KBM-7 (cell line): ENCODE measurements around the gene JMJD6.
"Not testable (repeated sequence)": the region's sequence is repeated elsewhere in the genome, so short reads cannot be mapped to it uniquely, and the experiment has no call there.

Experiments used
- DNase-seq: peaks from one replicate; pipeline ENCODE4 v3.0.0-alpha.2; 2015
- in situ Hi-C: fragments of 300-500 bp; cut with MboI; formaldehyde crosslinking; loops from 2 replicates; pipeline ENCODE4 v1.14.3; 2020; ENCODE audit warnings: low sequenced_read_pairs, low pct_unique_long_range_greater_than_20kb, mixed read lengths

Gene JMJD6

DNA sequence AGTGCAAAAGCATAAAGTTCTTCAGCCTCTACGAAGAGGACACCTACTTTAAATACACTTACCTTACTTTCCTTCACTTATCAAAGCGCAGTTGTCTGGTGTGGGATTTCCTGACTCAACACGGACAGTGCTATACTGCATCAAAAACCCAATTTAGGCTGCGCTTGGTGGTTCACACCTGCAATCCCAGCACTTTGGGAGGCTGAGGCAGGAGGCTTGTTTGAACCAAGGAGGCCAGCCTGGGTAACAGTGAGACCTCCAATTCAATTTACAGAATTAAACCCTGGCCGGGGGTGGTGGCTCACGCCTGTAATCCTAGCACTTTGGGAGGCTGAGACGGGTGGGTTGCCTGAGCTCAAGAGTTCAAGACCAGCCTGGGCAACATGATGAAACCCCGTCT, 4.1 kb downstream of the JMJD6 start:
- in situ Hi-C loops = no loop called here
- DNase-seq = no peak

DNA sequence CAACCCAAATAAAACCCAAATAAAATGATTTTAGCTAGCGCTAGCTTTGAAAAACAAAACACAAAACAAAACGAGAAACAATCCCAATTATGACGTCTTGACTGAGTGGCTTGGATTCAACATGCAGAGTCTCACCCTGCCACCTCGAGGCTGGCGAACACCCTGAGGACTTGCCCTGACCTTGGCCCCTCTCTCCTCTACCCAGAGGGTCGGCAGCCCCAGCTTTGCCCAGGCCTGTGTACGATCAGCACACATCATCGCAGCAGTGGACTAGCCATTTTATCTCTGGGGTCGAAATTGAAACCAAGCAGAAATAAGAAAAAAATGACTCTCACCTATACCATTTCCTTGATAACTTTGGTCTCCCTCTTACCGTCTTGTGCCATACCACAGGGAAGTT, 4.9 kb downstream of the JMJD6 start:
- DNase-seq = no peak
- in situ Hi-C loops = no loop called here

DNA sequence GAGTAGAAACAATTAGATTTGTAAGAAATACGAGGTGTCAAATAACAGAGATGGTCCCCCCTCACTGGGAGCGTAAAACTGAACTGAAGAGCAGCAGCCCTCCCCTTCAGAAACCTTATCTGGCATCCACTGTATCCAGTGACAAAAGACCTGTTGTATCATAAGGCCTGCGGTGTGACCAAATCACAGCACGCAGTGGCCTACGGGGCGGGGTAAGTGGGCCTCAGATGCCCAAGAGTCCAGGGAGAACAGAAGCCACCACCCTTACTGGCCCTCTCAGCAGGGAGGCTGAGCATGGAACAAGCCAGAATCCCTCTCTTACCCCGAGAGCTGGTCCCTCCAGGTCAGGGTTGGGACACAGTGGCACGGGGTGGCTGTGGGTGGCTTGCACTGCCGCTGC, 5.5 kb downstream of the JMJD6 start:
- no peak for DNase-seq
- in situ Hi-C loops = no loop called here

DNA sequence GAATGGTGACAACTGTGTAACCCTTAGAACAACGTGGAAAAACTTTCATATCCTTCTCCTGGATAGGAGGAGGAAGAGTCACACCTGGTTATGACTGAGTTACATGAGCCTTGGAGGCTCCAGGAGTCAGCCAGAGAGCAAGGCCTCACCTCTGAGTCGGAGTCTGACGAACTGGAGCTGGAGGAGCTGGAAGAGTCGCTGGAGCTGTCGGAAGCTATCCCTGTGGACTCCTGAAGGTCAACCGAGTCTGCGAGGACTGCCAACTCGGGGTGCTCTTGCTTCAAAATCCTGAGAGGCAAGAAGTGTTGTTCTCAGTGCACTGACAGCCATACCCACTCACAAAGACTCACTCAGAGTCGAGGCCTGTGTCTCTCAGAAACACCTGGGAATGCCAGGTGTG, 6.2 kb downstream of the JMJD6 start:
- in situ Hi-C loops = no loop called here
- DNase-seq = no peak

DNA sequence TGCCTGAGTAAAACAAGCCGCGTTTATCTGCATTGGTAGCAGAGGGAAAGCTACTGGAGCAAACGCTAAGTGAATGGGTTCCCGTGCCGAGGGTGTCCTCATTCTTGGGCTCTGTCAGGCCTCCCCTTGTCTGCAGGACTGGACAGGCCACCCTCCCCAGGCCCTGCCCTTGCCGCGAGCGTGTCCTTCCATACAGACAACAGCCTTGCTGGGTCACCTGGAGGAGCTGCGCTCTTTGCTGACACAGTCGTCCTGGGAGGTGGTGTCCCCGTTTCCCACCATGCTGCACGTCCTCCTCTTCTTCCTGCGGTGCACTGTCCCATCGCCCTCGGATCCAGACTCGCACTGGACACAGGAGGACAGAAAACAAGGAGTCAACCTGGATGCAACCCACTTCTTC, 7.9 kb downstream of the JMJD6 start:
- DNase-seq = no peak
- in situ Hi-C loops = no loop called here

DNA sequence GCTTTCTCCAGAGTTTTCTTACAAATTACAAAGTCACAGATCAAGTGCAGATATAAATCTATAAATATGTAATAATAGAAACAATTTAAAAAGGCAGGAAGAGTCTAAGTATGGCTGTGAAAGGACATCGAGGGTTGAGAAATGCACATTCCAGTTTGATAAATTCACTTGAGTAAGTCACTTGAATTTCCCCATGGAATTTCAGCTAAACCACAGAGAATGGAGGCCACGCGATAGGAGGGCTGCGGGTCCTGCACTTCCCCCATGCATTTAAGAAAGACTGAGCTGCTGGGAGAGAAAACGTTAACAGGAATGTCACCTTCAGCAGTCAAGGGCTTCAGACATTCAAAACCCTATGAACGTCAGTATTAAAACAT, 9.6 kb downstream of the JMJD6 start:
- no peak for DNase-seq
- in situ Hi-C loops = no loop called here

DNA sequence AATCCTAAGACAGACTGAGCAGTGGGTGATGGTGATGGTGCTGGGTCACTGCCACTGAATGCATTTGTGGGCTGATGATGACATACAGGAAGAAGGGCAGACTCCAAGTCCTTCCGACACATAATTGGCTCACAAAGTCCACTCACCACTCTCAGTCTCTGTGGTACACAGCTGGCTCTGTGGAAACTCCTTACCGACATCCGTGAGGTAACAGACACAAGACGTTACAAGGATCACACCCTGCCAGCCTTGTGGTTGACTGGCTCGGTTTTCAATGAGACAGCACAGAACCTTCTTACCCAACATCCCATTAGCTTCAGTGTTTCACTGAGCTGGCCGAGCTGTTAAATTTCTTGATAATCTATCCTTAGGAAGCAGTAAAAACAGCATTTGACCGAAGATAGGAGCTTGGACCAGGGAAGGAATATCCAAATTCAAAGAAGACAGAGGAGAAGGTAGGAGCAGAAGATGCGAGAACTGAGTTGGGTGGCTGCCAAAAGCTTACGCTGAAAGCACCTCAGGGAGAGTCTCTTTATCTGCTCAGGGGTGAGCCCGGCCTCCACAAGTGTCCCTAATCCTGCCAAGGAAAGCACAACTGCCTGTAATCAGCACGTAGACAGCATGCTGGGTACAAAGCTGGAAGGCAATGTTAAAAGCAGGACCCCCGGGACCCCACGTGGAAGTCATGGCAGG, 10.1 kb downstream of the JMJD6 start:
- in situ Hi-C loops = no loop called here
- peak; percentile 65 for DNase-seq

DNA sequence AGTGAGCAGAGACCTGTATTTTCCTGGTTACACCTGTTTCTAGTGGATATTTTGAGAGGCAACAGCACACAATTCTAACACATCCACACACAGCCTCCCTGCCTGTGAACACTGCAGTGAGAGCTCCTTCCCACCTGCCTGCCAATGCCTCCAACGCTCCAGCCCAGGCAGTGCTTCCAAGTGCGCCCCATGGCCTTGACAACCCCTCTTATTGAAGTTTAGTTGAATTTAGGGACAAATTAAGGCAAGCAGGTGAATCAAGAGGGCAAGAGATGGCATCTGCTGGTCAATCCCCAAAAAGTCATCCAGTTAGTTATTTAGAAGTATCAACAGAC, 10.9 kb downstream of the JMJD6 start:
- DNase-seq = no peak
- in situ Hi-C loops = no loop called here

DNA sequence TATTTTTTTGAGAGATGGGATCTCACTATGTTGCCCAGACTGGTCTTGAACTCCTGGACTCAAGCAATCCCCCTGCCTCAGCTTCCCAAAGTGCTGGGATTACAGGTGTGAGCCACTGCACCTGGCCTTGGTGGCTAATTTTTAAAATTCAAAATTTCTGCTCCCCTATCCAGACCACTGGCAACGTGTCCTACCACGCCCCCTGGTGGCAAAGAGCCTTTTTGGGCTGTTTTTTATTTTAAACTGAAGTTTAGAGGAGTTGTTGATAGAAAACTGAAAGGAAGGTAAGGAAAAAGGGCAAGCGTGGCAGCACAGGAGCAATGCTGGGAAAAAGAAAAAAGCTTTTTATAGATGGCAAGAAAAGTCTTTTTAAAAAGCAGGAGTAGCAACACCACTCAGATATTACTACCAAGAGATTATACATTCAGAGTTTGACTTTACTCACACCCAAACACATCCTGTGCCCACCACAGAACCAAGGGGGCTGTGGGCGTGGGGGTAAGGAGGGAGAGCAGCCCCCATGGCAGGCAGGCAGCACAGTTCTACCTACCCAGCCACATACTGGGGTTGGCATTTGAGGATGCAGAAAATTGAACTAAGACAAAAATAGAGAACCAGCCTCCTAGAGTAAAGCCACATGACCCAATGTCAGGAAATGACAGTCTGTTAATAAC, 11.4 kb downstream of the JMJD6 start:
- in situ Hi-C loops = no loop called here
- peak; percentile 67 for DNase-seq

DNA sequence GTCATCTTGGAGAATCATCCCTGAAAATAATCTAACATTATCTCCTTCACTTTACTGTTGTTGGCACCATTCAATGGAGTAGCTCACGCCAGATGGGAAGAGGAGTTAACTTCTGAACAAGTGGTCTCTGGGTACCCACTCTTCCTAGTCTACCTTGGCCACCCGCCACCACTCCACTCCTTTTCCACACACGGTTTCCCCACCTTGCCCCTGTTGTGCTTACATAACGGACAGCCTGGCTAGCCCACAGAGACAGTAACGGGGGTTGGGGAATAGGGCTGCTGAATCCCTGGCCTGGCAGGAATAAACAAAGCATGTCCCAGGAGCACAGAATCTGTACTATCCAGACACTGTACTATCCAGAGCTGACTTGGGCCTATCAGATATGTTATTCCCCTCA, 12.1 kb downstream of the JMJD6 start:
- DNase-seq = no peak
- in situ Hi-C loops = no loop called here

DNA sequence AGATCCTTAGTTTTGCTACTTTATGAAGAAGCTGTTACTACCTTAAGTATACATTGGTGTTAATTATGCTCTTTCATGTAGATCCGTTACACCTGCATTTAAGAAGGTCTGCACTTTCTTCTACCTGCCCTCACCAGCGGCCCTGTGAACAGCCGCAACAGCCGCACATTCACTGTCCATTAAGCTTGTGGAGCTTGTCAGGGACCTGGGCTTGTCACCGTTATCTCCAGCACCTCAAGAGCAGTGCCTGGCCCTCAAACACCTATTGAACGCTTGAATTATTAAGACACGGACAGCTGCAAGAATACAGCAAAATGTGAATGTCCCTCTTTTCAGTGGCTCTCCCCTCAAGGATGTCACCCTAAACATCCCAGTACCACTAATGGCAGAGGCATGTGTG, 12.6 kb downstream of the JMJD6 start:
- DNase-seq = no peak
- in situ Hi-C loops = no loop called here

DNA sequence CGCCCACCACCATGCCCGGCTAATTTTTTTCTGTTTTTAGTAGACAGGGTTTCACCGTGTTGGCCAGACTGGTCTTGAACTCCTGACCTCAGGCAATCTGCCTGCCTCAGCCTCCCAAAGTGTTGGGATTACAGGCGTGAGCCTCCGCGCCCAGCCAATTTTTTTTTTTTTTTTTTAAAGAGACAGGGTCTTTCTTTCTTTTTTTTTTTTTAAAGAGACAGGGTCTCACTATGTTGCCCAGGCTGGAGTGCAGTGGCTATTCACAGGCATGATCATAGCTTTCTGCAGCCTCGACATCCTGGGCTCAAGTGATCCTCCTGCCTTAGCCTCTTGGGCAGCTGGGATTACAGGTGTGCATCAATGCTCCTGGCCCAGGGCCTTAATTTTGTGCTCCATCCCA, 14.1 kb downstream of the JMJD6 start:
- DNase-seq, in situ Hi-C loops: not testable (repeated sequence)

DNA sequence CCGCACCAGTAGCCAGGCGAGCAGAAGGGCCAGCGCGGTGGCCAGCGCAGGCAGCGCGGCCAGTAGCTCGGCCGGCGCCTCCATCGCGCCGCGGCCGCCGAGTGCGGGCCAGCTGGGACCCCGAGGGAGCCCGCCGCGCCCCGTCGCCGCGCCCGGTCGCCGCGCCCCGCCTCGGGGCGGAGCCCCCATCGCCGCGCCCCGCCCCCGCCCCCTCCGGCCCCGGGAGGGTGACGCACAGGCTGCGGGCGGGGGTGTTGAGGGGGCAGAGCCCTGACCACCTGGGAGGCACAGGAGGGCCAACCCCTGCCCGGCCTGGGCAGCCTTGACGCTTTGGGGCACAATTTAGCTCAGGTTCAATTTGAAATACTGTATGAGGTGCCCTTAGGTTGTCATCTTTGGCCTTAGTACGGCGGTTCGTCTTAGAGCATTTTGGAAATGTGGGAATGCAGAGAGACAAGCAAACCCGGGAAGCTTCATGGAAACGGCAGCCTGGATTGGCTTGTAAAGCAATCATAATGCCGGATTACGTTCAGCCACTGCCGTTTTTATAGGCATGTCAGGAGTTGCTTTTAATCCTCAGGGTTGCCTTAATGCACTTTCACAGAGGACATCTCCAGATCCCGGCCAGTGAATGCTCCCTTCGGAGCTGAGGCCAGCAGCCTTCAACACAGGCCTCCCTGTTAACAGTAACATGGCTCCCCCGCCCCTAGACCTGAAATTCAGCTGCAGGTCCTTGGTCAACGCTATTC, 15.4 kb downstream of the JMJD6 start, which contains the start of gene MXRA7:
MXRA7 (minus strand) TSS at position 103 of the 749 bp plus-strand sequence; CDS start at position 84, 19 bp downstream.
- in situ Hi-C loops = no loop called here
- DNase-seq = no peak

DNA sequence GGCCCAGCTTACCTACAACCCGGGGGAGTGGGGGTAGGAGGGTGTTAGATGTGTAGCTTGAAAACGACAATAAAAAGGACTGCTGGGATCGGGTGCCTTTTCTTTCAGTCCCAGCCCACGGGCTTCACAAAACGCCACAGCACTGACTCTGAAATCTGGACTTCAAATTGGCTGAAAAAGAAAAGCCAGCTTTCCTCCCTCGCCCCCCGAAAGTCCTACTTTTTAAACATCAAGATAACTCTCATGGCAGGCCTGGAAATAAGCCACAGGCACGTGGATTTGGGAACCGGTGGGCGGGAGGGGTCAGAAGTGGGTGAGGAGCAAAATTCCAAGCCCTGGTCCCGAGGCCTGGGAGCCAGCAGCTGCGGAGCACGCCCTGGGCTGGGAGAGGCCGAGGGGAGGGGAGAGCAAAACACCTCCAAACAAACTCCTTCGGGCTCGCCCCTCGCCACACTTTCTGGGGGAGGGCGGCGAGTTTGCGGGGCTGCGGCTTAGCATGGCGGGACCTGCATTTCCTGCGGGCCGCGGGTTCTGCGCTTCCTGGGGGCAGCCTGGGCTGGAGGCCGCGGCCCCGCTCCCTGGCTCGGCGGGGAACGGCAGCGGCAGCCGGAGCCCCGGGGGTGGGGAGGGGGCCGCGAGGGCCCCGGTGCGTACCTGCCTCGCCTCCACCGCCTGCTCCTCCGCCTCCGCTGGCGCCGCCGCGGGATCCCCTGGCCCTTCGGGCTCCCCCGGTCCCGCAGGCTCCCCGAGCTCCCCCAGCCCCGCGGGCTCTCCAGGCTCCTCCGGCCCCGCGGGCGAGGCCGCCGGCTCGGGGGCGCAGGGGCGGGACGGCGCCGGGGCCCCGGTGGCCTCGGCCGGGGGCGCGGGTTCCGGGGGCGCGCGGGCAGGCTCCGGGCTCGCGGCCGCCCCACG, 16.2 kb downstream of the JMJD6 start:
- in situ Hi-C loops, DNase-seq: not testable (repeated sequence)

DNA sequence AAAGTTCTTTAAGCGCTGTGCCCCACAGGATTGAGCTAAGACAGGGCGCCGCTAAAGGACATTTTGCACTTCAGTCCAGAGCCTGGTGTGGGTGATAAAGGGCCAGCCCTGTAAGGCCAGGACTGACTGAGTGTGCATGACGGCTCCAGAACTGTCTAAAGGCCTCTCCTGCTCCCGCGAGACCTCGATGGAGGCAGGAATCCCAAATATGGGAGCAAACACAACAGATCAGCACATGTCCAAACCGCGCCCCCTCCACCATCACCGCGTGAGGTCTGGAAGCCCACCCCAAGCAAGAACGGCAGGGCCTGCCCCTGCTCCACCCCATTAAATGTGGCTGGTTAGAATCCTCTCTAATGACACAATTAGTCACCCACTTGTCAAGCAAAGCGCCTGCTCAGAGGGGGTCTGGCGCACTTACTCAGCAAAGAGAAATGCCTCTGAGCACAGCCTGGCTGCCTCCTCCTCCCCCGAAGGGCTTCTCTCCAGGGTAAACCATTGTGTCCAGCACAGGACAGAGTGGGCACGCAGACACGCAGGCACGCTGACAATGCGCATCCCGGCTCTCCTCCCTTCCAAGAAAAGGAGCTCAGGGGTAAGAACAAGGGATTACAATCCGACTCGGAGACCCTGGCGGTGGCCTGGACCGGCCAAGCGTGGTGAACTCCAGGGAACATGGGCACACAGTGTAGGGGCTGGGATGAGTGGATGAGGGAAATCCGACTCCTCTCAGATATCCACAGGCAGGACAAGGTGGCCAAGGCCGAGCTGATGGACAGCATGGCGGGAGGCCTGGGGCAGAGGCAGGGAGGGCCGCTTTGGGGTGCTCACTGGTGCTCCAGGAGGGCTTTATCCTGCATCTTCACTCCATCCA, 17.1 kb downstream of the JMJD6 start:
- in situ Hi-C loops = no loop called here
- no peak for DNase-seq

DNA sequence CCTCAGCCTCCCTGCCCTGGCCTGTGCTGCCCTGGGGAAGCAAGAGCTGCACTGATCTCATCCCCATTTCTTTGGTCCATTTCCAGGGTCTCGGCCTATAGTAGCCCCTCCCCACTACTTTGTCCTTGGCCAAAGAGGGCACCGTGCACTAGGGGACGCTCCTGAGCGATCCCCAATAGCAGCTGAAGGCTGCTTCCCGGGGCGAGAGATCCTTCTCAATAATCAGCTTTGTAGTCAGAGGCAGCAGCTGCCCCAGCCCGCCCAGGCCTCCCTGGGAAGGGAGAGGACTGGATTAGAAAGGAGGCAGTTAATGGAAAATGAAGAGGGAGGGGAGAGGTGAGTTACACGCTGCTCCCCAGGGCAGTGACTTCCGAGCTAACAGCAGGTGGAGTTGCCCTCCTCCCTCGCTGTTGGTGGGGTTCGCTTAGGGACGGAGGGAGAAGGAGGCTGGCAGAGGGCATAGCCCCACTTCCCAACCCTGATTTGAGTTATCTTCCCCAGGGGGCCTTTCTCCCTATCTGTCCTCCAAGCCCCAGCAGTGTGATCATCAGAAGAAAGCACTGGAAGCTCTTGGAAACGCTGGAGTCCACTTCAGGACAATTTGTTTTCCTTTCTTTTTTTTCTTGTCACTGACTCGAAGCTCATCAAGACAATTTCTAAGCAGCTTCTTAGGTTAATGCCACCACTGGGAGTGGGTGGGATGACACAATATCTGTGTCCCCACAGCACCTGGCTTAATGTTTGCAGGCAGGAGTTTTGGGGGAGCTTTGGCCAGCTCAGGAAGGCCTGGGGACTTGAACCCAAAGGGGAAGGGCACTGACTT, 18.2 kb downstream of the JMJD6 start:
- no peak for DNase-seq
- in situ Hi-C loops = no loop called here

DNA sequence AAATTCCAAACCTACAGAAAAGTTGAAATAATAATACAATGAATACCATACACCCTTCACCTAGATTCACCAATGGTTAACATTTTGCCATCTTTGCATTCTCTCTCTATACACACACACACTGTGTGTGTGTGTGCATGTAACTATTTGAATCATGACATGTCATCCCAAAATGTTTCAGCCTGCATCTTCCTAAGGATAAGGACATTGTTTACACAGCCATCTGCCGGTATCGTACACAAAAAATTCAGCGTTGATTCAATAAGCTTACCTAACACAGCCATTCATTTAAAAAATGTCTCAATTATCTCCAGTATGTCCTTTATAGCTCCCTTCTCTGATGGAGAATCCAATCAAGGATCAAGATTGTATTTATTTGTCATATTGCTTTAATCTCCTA, 19.6 kb downstream of the JMJD6 start:
- DNase-seq = no peak
- in situ Hi-C loops = no loop called here

DNA sequence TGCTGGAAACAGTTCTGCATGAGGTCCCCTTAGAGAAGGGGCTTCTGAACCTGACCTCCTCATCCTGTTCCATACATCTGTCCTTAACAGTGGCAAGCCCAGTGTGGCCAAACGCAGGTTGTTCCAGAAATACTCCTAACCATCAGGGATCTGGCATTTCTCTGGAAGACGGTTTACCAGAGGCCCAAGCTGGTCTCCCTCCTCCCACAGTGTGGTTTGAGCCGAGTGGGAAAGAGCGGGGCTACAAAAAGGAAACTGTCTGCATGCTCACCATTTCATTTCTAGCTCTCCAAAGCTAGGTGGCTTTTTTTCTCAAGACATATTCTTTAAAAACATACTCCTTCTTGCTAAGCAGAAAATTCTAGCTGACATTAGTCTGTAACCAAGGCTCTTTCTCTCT, 21.6 kb downstream of the JMJD6 start:
- no peak for DNase-seq
- in situ Hi-C loops = no loop called here
